H9 (cell line): Measurements from ENCODE around the gene ENOX1. TPM values are rescaled to one million over a fixed set of nuclear protein-coding genes. Genes with fewer than 3 reads are reported as not detected.

Source experiments
- DNase-seq: peaks from one replicate; pipeline ENCODE4 v3.0.0-alpha.2; 2017
- H2AFZ ChIP-seq: one replicate; pipeline ENCODE4 v1.6.1; 2013; ENCODE audit warnings: mild to moderate bottlenecking, low read length, control low read depth, moderate library complexity
- H2AK5ac ChIP-seq: 2 replicates; pipeline ENCODE4 v1.6.1; 2013; ENCODE audit warnings: low read length, control low read depth, mixed read lengths; ENCODE audit not compliant: insufficient read length
- H2BK120ac ChIP-seq: one replicate; pipeline ENCODE4 v1.6.1; 2013; ENCODE audit warnings: low read depth, mild to moderate bottlenecking, low read length, control low read depth, inconsistent platforms; ENCODE audit not compliant: poor library complexity, severe bottlenecking
- H2BK12ac ChIP-seq: 2 replicates; pipeline ENCODE4 v1.6.1; 2013; ENCODE audit warnings: low read length, control low read depth, mixed read lengths, low read depth; ENCODE audit not compliant: insufficient read length
- H2BK15ac ChIP-seq: 2 replicates; pipeline ENCODE4 v1.6.1; 2013; ENCODE audit warnings: low read depth, low read length, control low read depth
- H2BK20ac ChIP-seq: one replicate; pipeline ENCODE4 v1.6.1; 2013; ENCODE audit warnings: low read depth, mild to moderate bottlenecking, low read length, control low read depth, inconsistent platforms; ENCODE audit not compliant: poor library complexity, severe bottlenecking
- H2BK5ac ChIP-seq: 2 replicates; pipeline ENCODE4 v1.6.1; 2013; ENCODE audit warnings: low read length, control low read depth, mixed read lengths; ENCODE audit not compliant: insufficient read length
- H3K14ac ChIP-seq: 2 replicates; pipeline ENCODE4 v1.6.1; 2013; ENCODE audit warnings: low read length, control low read depth; ENCODE audit not compliant: insufficient read depth
- H3K18ac ChIP-seq: 2 replicates; pipeline ENCODE4 v1.6.1; 2013; ENCODE audit warnings: low read depth, mild to moderate bottlenecking, mixed read lengths, low read length, control low read depth; ENCODE audit not compliant: insufficient read length
- H3K23ac ChIP-seq: 2 replicates; pipeline ENCODE4 v1.6.1; 2013; ENCODE audit warnings: low read length, control low read depth, mixed read lengths, low read depth; ENCODE audit not compliant: insufficient read length
- H3K23me2 ChIP-seq: 2 replicates; pipeline ENCODE4 v1.6.1; 2013; ENCODE audit warnings: low read depth, mild to moderate bottlenecking, mixed read lengths, low read length, control low read depth; ENCODE audit not compliant: insufficient read length, poor library complexity, severe bottlenecking
- H3K27ac ChIP-seq: 2 replicates; pipeline ENCODE4 v1.5.1; 2013; ENCODE audit warnings: low read length, control low read depth, mixed read lengths, low read depth; ENCODE audit not compliant: insufficient read length
- H3K27me3 ChIP-seq: 2 replicates; pipeline ENCODE4 v1.6.1; 2013; ENCODE audit warnings: low read length, control low read depth, inconsistent platforms; ENCODE audit not compliant: insufficient read depth
- H3K4ac ChIP-seq: 2 replicates; pipeline ENCODE4 v1.6.1; 2013; ENCODE audit warnings: low read depth, mild to moderate bottlenecking, control low read depth, inconsistent platforms, low read length, moderate library complexity
- H3K4me1 ChIP-seq: 2 replicates; pipeline ENCODE4 v1.6.1; 2013; ENCODE audit warnings: low read length, control low read depth, inconsistent platforms; ENCODE audit not compliant: insufficient read depth
- H3K4me2 ChIP-seq: 2 replicates; pipeline ENCODE4 v1.6.1; 2013; ENCODE audit warnings: low read length, control low read depth, mixed read lengths; ENCODE audit not compliant: insufficient read length, insufficient read depth
- H3K56ac ChIP-seq: 2 replicates; pipeline ENCODE4 v1.6.1; 2013; ENCODE audit warnings: low read depth, mild to moderate bottlenecking, mixed read lengths, low read length, control low read depth; ENCODE audit not compliant: insufficient read length
- H3K79me1 ChIP-seq: 2 replicates; pipeline ENCODE4 v1.6.1; 2013; ENCODE audit warnings: low read depth, mild to moderate bottlenecking, moderate library complexity, low read length, control low read depth, inconsistent platforms; ENCODE audit not compliant: insufficient read depth, poor library complexity, severe bottlenecking
- H3K79me2 ChIP-seq: 2 replicates; pipeline ENCODE4 v1.6.1; 2013; ENCODE audit warnings: low read length, control low read depth, inconsistent platforms; ENCODE audit not compliant: insufficient read depth
- H3K9ac ChIP-seq: 2 replicates; pipeline ENCODE4 v1.6.1; 2013; ENCODE audit warnings: low read length, control low read depth, mixed read lengths; ENCODE audit not compliant: insufficient read length; ENCODE audit errors: extremely low read depth
- H3K9me3 ChIP-seq: one replicate; pipeline ENCODE4 v1.6.1; 2013; ENCODE audit warnings: low read depth, low read length, inconsistent platforms; ENCODE audit not compliant: control insufficient read depth
- H3T11ph ChIP-seq: one replicate; pipeline ENCODE4 v1.6.1; 2013; ENCODE audit warnings: mild to moderate bottlenecking, low read length, control low read depth, inconsistent platforms
- H4K20me1 ChIP-seq: one replicate; pipeline ENCODE4 v1.6.1; 2013; ENCODE audit not compliant: control insufficient read depth, insufficient read length, insufficient read depth
- H4K5ac ChIP-seq: 2 replicates; pipeline ENCODE4 v1.6.1; 2013; ENCODE audit warnings: low read depth, mild to moderate bottlenecking, mixed read lengths, low read length, control low read depth; ENCODE audit not compliant: insufficient read length
- H4K8ac ChIP-seq: replicated peaks from 2 replicates; pipeline ENCODE4 v1.6.1; 2013; ENCODE audit warnings: low read length, control low read depth, mixed read lengths, low read depth; ENCODE audit not compliant: insufficient read length
- H4K91ac ChIP-seq: 2 replicates; pipeline ENCODE4 v1.6.1; 2013; ENCODE audit warnings: low read depth, mild to moderate bottlenecking, moderate library complexity, mixed read lengths, low read length, control low read depth; ENCODE audit not compliant: insufficient read length
- H3K27ac Mint-ChIP-seq, 3 experiments: 2 replicates in 2 of 3; 3 replicates in 1 of 3; pipeline ENCODE4 v1.8.0; 2020 to 2021; ENCODE audit warnings: mixed read lengths in 3 of 3, mild to moderate bottlenecking in 1 of 3, moderate library complexity in 1 of 3
- H3K27me3 Mint-ChIP-seq: 2 replicates; pipeline ENCODE4 v1.8.0; 2021; ENCODE audit warnings: low read depth, mild to moderate bottlenecking, moderate library complexity, mixed read lengths
- H3K36me3 Mint-ChIP-seq, 3 experiments: 2 replicates in 2 of 3; 3 replicates in 1 of 3; pipeline ENCODE4 v1.8.0; 2020 to 2021; ENCODE audit warnings: low read depth in 3 of 3, mixed read lengths in 3 of 3; ENCODE audit not compliant: insufficient read depth in 1 of 3
- H3K4me1 Mint-ChIP-seq, 2 experiments: 2 replicates each; pipeline ENCODE4 v1.8.0; 2020; ENCODE audit warnings: mixed read lengths in 2 of 2
- H3K4me3 Mint-ChIP-seq, 2 experiments: 2 replicates in 1 of 2; 3 replicates in 1 of 2; pipeline ENCODE4 v1.8.0; 2020 to 2021; ENCODE audit warnings: mild to moderate bottlenecking in 2 of 2, mixed read lengths in 2 of 2, moderate library complexity in 1 of 2
- H3K9me3 Mint-ChIP-seq, 2 experiments: 2 replicates in 1 of 2; 3 replicates in 1 of 2; pipeline ENCODE4 v1.8.0; 2020; ENCODE audit warnings: mild to moderate bottlenecking in 2 of 2, mixed read lengths in 2 of 2, moderate library complexity in 1 of 2
- WGBS: extraction: QIAGEN DNeasy Blood & Tissue Kit; methylation state at CpG from one replicate; pipeline ENCODE4 v1.1.7; 2013; ENCODE audit warnings: missing lambda C conversion rate, low lambda C conversion rate, mixed read lengths; ENCODE audit not compliant: insufficient read length; ENCODE audit errors: extremely low coverage; 5-methylcytosine and 5-hydroxymethylcytosine counted together
- total RNA-seq: library from RNA; stranded (reverse); gene quantifications from 2 replicates; pipeline ENCODE4 v1.2.1, GENCODE V29; 2021
- TF ChIP-seq, protein P1 (sequence below): fragments of 200-600 bp; sonication (generic); conservative IDR thresholded peaks from 3 replicates; pipeline ENCODE4 v1.8.0; 2021; ENCODE audit warnings: antibody characterized with exemption, mild to moderate bottlenecking

ENOX1 gene
- total RNA-seq, 1 experiment from 2014 or later: 0.24 TPM

DNA sequence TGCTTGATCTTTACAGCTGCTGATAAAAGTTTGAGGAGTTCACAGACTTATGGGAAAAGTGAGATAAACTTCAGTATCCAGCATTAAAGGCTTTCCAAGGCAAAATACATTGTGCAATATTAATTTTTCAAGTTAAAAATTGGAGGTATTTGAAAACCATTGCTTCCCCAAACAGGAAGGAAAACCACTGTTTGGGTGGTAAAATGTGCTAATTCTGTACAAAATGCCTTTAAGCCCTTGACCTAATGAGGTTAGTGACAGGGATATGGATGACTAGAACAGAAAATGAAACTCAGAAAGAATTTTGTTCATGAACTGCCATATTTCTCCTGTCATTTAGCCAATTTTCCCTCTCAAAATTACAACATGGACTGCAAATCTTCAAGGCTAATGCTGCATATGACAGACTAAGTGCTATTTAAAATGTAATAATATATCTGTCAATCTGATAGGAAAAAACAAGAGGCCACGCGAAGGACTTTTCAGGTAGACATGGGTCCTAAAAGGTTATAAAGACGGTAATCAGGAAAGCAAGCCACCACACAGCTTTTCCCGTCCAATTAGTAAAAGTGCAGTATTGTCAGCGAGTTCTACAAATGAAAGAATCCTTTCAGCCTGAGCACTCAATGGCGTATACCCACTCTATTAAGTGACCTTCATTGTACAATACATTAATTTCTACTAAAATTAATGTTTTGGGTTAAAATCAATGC lies 212.8 kb downstream of the ENOX1 start:
- Histone ChIP-seq H4K8ac (no peak overlapping the region), H2BK15ac (no peak overlapping the region), H2BK120ac (no peak overlapping the region), H4K20me1 (no peaks in the 10 kb centered on the region), H3K56ac (no peak overlapping the region), H3K23ac (no peak overlapping the region), H3K79me2 (no peaks in the 10 kb centered on the region), H3K9ac (no peak overlapping the region), H3K9me3 (no peaks in the 10 kb centered on the region), H2BK12ac (no peak overlapping the region), H3K27ac (no peak overlapping the region), H3K4ac (no peak overlapping the region), H2AFZ (no peak overlapping the region), H3K79me1 (no peaks in the 10 kb centered on the region), H3K14ac (no peak overlapping the region), H2AK5ac (no peak overlapping the region), H2BK20ac (no peak overlapping the region), H3K4me1 (peaks cover 9% of the 10 kb centered on the region; the same call in 1 of the 2 replicates), H2BK5ac (no peak overlapping the region), H3K18ac (no peak overlapping the region), H4K91ac (no peak overlapping the region), H3T11ph (no peak overlapping the region), H3K23me2 (no peaks in the 10 kb centered on the region), H3K4me2 (no peak overlapping the region), H3K27me3 (no peaks in the 10 kb centered on the region), H4K5ac (no peak overlapping the region)
- Mint-ChIP-seq H3K4me3 (no peak overlapping the region), H3K36me3 (no peaks in the 10 kb centered on the region), H3K27me3 (no peaks in the 10 kb centered on the region), H3K9me3 (no peaks in the 10 kb centered on the region), H3K4me1 (peaks cover 18 to 20% of the 10 kb centered on the region in 2 experiments), H3K27ac (no peak overlapping the region)
- TF ChIP-seq, protein P1, sequence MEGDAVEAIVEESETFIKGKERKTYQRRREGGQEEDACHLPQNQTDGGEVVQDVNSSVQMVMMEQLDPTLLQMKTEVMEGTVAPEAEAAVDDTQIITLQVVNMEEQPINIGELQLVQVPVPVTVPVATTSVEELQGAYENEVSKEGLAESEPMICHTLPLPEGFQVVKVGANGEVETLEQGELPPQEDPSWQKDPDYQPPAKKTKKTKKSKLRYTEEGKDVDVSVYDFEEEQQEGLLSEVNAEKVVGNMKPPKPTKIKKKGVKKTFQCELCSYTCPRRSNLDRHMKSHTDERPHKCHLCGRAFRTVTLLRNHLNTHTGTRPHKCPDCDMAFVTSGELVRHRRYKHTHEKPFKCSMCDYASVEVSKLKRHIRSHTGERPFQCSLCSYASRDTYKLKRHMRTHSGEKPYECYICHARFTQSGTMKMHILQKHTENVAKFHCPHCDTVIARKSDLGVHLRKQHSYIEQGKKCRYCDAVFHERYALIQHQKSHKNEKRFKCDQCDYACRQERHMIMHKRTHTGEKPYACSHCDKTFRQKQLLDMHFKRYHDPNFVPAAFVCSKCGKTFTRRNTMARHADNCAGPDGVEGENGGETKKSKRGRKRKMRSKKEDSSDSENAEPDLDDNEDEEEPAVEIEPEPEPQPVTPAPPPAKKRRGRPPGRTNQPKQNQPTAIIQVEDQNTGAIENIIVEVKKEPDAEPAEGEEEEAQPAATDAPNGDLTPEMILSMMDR: no peak
- DNase-seq: no peak
- WGBS: no CpG with 5 or more reads among the region's 6 CpGs
